Mucosa of descending colon (tissue), 3 donors: Measurements from ENCODE around the gene MAL. TPM values are rescaled to one million over a fixed set of nuclear protein-coding genes. Genes with fewer than 3 reads are reported as not detected.

Experiments used
- ATAC-seq: fragments of 200-7000 bp; cut with Tn5 transposase; one replicate; pipeline ENCODE4 v1.9.1; 2020; ENCODE audit warnings: mild to moderate bottlenecking, moderate library complexity
- DNase-seq, 3 donors: peaks; one replicate each; pipeline ENCODE4 v3.0.0-alpha.2; 2020
- H3K36me3 ChIP-seq: fragments of 200-600 bp; one replicate; pipeline ENCODE4 v1.8.0; 2021; ENCODE audit warnings: low read depth, mild to moderate bottlenecking
- H3K4me1 ChIP-seq: fragments of 200-600 bp; one replicate; pipeline ENCODE4 v1.8.0; 2021; ENCODE audit warnings: low read depth, mild to moderate bottlenecking
- H3K4me3 ChIP-seq: fragments of 200-600 bp; one replicate; pipeline ENCODE4 v1.8.0; 2021; ENCODE audit warnings: mild to moderate bottlenecking
- H3K9me3 ChIP-seq: fragments of 200-600 bp; one replicate; pipeline ENCODE4 v1.8.0; 2021; ENCODE audit warnings: mild to moderate bottlenecking
- CTCF ChIP-seq: fragments of 200-600 bp; IDR thresholded peaks from one replicate; pipeline ENCODE4 v1.8.0; 2022; ENCODE audit warnings: antibody characterized with exemption, mild to moderate bottlenecking
- intact Hi-C, 2 donors: fragments of 100-400 bp; cut with DNase I in 1 of 2; cut with micrococcal nuclease in 1 of 2; formaldehyde crosslinking; loops; one replicate each; pipeline versions ENCODE4 v1.11.0 to v1.11.1; 2022; cut with DNase I, micrococcal nuclease
- total RNA-seq, 3 donors: library from RNA; stranded (reverse); fragmentation: NEBNext Ultra II Directional in 2 of 3; extraction: Animal tissue kit (Norgen Biotek cat#: 25700) in 2 of 3; gene quantifications; one replicate each; pipeline versions ENCODE4 v1.2.1 to v1.2.4, GENCODE V29; 2021 to 2023
- donor health status: DM: no; HTN: no; CAD: no; lungs with moderate emphysema.
- donor health status: DM: no; HTN: no; CAD: no.
- donor health status: DM: no; HTN: yes; CAD: no.

The MAL gene
- total RNA-seq, 3 donors from 2014 or later, result 1.4 to 28.8 (median 2.8) TPM

DNA sequence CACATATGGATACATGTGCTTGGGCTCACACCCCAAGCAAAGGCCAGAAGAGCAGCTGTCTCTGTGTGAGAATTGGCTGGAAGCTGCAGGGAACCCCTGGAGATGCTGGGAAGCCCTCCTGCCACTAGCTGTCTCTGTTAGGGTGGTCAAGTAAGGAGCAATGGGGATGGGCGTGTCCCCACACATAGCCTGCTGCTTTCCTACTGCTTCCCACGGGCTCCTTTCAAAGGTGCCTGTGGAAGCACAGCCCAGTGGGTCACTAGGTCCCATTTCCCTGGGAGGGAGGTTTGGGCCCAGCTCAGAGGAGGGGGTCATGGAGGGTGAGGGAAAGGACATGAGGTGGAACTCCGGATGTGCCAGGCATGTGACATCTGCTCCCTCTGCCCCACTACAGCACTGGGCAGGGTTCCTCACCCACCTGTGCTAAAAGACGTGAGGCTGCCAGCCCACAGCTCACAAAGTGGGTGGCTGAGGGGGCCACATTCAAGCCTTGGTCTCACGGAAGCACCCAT is 24.4 kb upstream of the MAL start:
- intact Hi-C loops, result no loop called here
- no peak overlapping the region for H3K4me3 ChIP-seq
- H3K9me3 ChIP-seq, result no peaks in the 10 kb centered on the region
- H3K4me1 ChIP-seq, result no peaks in the 10 kb centered on the region
- no peak for TF ChIP-seq CTCF
- ATAC-seq (no peak), DNase-seq (peak in 1 of 3 donors; percentile 2)
- H3K36me3 ChIP-seq, result no peaks in the 10 kb centered on the region

- ATAC-seq (no peak), DNase-seq (no peak)
- no peak for TF ChIP-seq CTCF
- Histone ChIP-seq H3K4me3 (no peak overlapping the region), H3K36me3 (no peaks in the 10 kb centered on the region), H3K9me3 (no peaks in the 10 kb centered on the region), H3K4me1 (no peaks in the 10 kb centered on the region)
- intact Hi-C loops, result no loop called here
These were observed 23.8 kb upstream of the MAL start for GRCh38 chr2:95001701-95002100.

DNA sequence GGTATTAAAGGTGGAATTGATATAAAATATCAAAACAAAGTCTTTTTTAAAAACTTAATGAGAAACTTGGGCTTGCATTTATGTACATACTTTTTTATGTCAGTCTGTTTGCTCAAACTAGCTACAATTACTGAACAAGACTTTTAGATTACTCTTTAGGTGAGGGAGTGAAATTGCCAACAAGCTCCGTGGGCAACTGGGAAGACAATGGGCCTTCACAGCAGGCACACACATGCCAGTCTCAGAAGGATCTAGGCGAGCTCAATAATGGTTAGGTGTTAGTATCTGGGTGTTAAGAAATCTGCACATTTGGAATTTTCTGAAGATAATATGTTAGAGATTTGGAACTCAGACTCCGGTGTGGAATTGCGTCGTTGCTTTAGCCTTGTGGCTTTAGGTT is 23.0 kb upstream of the MAL start:
- TF ChIP-seq CTCF, result no peak
- ATAC-seq, result no peak
- DNase-seq, result peak in 1 of 3 donors; percentile 1

GRCh38 chr2:95004287-95004686 is 21.2 kb upstream of the MAL start:
- Histone ChIP-seq H3K4me1 (no peaks in the 10 kb centered on the region), H3K9me3 (no peaks in the 10 kb centered on the region), H3K36me3 (no peaks in the 10 kb centered on the region), H3K4me3 (no peak overlapping the region)
- intact Hi-C loops, result no loop called here
- DNase-seq (peak in 1 of 3 donors; percentile 18), ATAC-seq (no peak)
- TF ChIP-seq CTCF, result no peak

More for the DNA sequence above, 23.0 kb upstream of the MAL start:
- Histone ChIP-seq H3K36me3 (no peaks in the 10 kb centered on the region), H3K4me3 (no peak overlapping the region), H3K9me3 (no peaks in the 10 kb centered on the region), H3K4me1 (no peaks in the 10 kb centered on the region)
- intact Hi-C loops, result no loop called here

DNA sequence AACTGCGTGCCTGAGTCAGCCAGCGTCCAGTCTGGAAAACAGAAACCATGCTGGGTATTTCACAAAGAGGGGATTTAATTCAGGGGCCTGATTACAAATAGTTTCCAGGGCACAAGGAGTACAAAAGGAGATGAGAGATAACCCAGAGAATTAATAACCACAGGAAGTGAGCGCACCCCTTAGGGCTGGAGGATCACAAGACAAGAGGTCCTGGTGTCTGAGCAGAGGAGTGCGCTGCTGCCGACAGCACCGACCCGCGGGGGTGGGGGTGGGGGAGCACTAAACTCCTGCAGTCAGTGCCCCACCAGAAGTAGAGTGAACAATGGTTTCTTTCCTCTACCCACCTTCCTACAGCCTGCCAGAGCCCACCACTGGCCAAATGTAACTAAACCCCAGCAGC is 20.8 kb upstream of the MAL start:
- H3K9me3 ChIP-seq, result no peaks in the 10 kb centered on the region
- no peaks in the 10 kb centered on the region for H3K36me3 ChIP-seq
- no peak overlapping the region for H3K4me3 ChIP-seq
- TF ChIP-seq CTCF, result no peak
- no peak for ATAC-seq
- H3K4me1 ChIP-seq, result no peaks in the 10 kb centered on the region
- peak in 1 of 3 donors; percentile 25 for DNase-seq
- intact Hi-C loops, result no loop called here

GRCh38 chr2:95005726-95006125 is 19.8 kb upstream of the MAL start:
- peak in 1 of 3 donors; percentile 33 for DNase-seq
- intact Hi-C loops, result no loop called here
- no peak for ATAC-seq

More at GRCh38 chr2:95005726-95006125, 19.8 kb upstream of the MAL start:
- Histone ChIP-seq H3K36me3 (no peaks in the 10 kb centered on the region), H3K9me3 (no peaks in the 10 kb centered on the region), H3K4me3 (no peak overlapping the region), H3K4me1 (no peaks in the 10 kb centered on the region)
- no peak for TF ChIP-seq CTCF
